KOPT-K1 (cell line): Measurements from ENCODE around the gene RBP3.

ENCODE experiments used
- H3K27ac ChIP-seq: fragments of 200-600 bp; sonication (generic); 2 replicates; pipeline ENCODE4 v1.5.1; 2016; ENCODE audit warnings: antibody characterized with exemption, mild to moderate bottlenecking, low read depth, low read length; ENCODE audit not compliant: poor library complexity, severe bottlenecking
- H3K36me3 ChIP-seq: fragments of 200-600 bp; sonication (generic); 2 replicates; pipeline ENCODE4 v1.5.1; 2017; ENCODE audit warnings: antibody characterized with exemption, mild to moderate bottlenecking, low read length, moderate library complexity; ENCODE audit not compliant: insufficient read depth
- H3K9me3 ChIP-seq: fragments of 200-600 bp; sonication (generic); 2 replicates; pipeline ENCODE4 v1.5.1; 2017; ENCODE audit warnings: antibody characterized with exemption, low read length, mild to moderate bottlenecking; ENCODE audit not compliant: insufficient read depth, poor library complexity, severe bottlenecking

Gene RBP3

GRCh38 chr10:47401210-47401609 lies 53.0 kb downstream of the RBP3 start:
- Histone ChIP-seq H3K9me3 (no peaks in the 10 kb centered on the region), H3K27ac (no peak overlapping the region), H3K36me3 (no peaks in the 10 kb centered on the region)

GRCh38 chr10:47401874-47402640 lies 53.9 kb downstream of the RBP3 start:
- no peaks in the 10 kb centered on the region for H3K9me3 ChIP-seq
- no peak overlapping the region for H3K27ac ChIP-seq

GRCh38 chr10:47402641-47403301 lies 54.6 kb downstream of the RBP3 start:
- no peak overlapping the region for H3K27ac ChIP-seq
- H3K36me3 ChIP-seq: no peaks in the 10 kb centered on the region
- H3K9me3 ChIP-seq: no peaks in the 10 kb centered on the region

More at GRCh38 chr10:47401874-47402640, 53.9 kb downstream of the RBP3 start:
- H3K36me3 ChIP-seq: no peaks in the 10 kb centered on the region

- no peaks in the 10 kb centered on the region for H3K36me3 ChIP-seq
- H3K27ac ChIP-seq: no peak overlapping the region
- H3K9me3 ChIP-seq: no peaks in the 10 kb centered on the region
These were observed 55.5 kb downstream of the RBP3 start for GRCh38 chr10:47403446-47404318.

- H3K36me3 ChIP-seq: no peaks in the 10 kb centered on the region
- no peak overlapping the region for H3K27ac ChIP-seq
- H3K9me3 ChIP-seq: no peaks in the 10 kb centered on the region
These were observed 56.3 kb downstream of the RBP3 start for GRCh38 chr10:47404446-47404845.

GRCh38 chr10:47404937-47405336 lies 56.8 kb downstream of the RBP3 start:
- Histone ChIP-seq H3K36me3 (no peaks in the 10 kb centered on the region), H3K27ac (no peak overlapping the region), H3K9me3 (no peaks in the 10 kb centered on the region)

GRCh38 chr10:47405857-47406547 lies 57.8 kb downstream of the RBP3 start:
- H3K9me3 ChIP-seq: no peaks in the 10 kb centered on the region
- H3K36me3 ChIP-seq: no peaks in the 10 kb centered on the region
- H3K27ac ChIP-seq: no peak overlapping the region

- Histone ChIP-seq H3K27ac (no peak overlapping the region), H3K36me3 (no peaks in the 10 kb centered on the region), H3K9me3 (no peaks in the 10 kb centered on the region)
These were observed 58.3 kb downstream of the RBP3 start for GRCh38 chr10:47406548-47406869.

GRCh38 chr10:47406870-47407691 lies 58.9 kb downstream of the RBP3 start:
- no peaks in the 10 kb centered on the region for H3K36me3 ChIP-seq
- H3K9me3 ChIP-seq: no peaks in the 10 kb centered on the region
- H3K27ac ChIP-seq: no peak overlapping the region
